Measurements from ENCODE around the gene TMEM150C.

The TMEM150C gene

DNA sequence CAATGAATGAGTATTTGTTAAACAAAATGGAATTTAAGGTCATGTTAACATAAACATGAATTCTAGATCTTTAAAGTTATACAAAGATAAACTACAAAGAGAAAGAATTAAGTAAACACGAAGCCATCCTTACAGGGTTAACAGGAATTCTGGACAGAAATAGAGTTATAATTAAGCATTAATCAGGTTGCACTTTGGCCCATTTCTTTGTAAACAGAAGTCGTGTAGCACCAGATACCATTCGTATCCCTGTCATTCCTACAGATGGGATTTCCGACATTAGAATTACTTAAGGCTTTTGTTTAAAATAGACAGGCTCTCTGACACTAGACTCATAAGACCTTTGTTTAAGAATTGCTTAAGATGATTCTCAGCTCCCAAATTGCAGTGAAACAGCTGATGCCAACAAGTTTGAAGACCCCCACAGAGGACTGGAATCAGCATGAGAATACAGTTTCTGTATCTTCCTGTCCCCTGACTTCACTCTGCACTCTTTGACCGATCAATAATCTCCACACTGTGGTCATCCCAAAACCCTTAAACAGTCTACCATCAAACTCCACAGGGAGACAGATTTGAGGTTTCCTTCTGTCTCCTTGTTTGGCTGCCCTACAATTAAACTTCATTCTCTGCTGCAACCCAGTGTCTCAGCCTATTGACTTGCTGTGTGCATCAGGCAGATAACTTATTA is 22.3 kb upstream of the TMEM150C start:
- Histone ChIP-seq H3K79me2 (ENCODE audit: insufficient read depth, low read length) (no peaks in the 10 kb centered on the region), H2AFZ (ENCODE audit: low read depth, low read length, severe bottlenecking) (no peak overlapping the region), H3K9me2 (replicated peaks; ENCODE audit: insufficient read depth, low read length) (no peaks in the 10 kb centered on the region), H3K27ac (ENCODE audit: low read depth, low read length) (no peak overlapping the region), H3K9ac (ENCODE audit: low read length) (no peak overlapping the region), H4K20me1 (ENCODE audit: low read depth, low read length) (no peaks in the 10 kb centered on the region), H3F3A (ENCODE audit: insufficient read depth) (no peaks in the 10 kb centered on the region), H3K27me3 (ENCODE audit: low read length) (no peaks in the 10 kb centered on the region), H3K4me3 (ENCODE audit: insufficient read depth, low read length, poor library complexity, severe bottlenecking) (no peak overlapping the region), H3K9me3 (ENCODE audit: insufficient read depth, low read length) (no peaks in the 10 kb centered on the region), H3K36me3 (ENCODE audit: low read length) (no peaks in the 10 kb centered on the region), H3K4me2 (ENCODE audit: low read depth, low read length, poor library complexity, severe bottlenecking) (no peak overlapping the region)
- no peak for TF ChIP-seq EZH2phosphoT487 (conservative IDR thresholded peaks at IDR 0.05; ENCODE audit: low read length)
- TF ChIP-seq, protein P1, sequence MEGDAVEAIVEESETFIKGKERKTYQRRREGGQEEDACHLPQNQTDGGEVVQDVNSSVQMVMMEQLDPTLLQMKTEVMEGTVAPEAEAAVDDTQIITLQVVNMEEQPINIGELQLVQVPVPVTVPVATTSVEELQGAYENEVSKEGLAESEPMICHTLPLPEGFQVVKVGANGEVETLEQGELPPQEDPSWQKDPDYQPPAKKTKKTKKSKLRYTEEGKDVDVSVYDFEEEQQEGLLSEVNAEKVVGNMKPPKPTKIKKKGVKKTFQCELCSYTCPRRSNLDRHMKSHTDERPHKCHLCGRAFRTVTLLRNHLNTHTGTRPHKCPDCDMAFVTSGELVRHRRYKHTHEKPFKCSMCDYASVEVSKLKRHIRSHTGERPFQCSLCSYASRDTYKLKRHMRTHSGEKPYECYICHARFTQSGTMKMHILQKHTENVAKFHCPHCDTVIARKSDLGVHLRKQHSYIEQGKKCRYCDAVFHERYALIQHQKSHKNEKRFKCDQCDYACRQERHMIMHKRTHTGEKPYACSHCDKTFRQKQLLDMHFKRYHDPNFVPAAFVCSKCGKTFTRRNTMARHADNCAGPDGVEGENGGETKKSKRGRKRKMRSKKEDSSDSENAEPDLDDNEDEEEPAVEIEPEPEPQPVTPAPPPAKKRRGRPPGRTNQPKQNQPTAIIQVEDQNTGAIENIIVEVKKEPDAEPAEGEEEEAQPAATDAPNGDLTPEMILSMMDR (IDR thresholded peaks at IDR 0.05; ENCODE audit: insufficient read depth, low read length, poor library complexity, severe bottlenecking): no peak

DNA sequence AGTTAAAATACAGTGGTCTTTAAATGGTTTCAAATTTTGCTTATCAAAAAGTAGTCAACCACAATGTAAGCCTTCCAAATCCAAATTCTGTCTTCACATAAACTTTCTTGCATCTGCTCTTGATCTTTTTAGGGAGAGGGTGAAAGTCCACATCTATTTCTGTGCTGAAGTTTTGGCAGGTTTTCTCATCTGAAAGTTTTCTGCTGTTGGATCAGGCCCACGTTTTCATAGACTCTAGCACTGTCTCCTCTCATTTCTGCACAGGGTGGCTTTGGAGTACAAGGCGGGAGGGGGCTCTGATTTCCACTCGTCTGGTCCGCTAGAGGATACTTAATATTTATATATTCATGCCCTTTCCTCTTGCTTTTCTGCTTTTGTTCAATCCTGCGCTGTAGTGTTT is 18.1 kb upstream of the TMEM150C start:
- Histone ChIP-seq H3K9me3 (ENCODE audit: insufficient read depth, low read length) (no peaks in the 10 kb centered on the region), H3K36me3 (ENCODE audit: low read length) (no peaks in the 10 kb centered on the region), H3K4me2 (ENCODE audit: low read depth, low read length, poor library complexity, severe bottlenecking) (no peak overlapping the region), H3F3A (ENCODE audit: insufficient read depth) (no peaks in the 10 kb centered on the region), H4K20me1 (ENCODE audit: low read depth, low read length) (no peaks in the 10 kb centered on the region), H3K27ac (ENCODE audit: low read depth, low read length) (no peak overlapping the region), H2AFZ (ENCODE audit: low read depth, low read length, severe bottlenecking) (no peak overlapping the region), H3K27me3 (ENCODE audit: low read length) (no peaks in the 10 kb centered on the region), H3K9me2 (replicated peaks; ENCODE audit: insufficient read depth, low read length) (no peaks in the 10 kb centered on the region), H3K4me3 (ENCODE audit: insufficient read depth, low read length, poor library complexity, severe bottlenecking) (no peak overlapping the region), H3K9ac (ENCODE audit: low read length) (no peak overlapping the region), H3K79me2 (ENCODE audit: insufficient read depth, low read length) (no peaks in the 10 kb centered on the region)
- TF ChIP-seq, protein P1 (IDR thresholded peaks at IDR 0.05; ENCODE audit: insufficient read depth, low read length, poor library complexity, severe bottlenecking): no peak
- no peak for TF ChIP-seq EZH2phosphoT487 (conservative IDR thresholded peaks at IDR 0.05; ENCODE audit: low read length)

- no peaks in the 10 kb centered on the region for H3K27me3 ChIP-seq (ENCODE audit: low read length)
- no peaks in the 10 kb centered on the region for H3K79me2 ChIP-seq (ENCODE audit: insufficient read depth, low read length)
- H3K27ac ChIP-seq (ENCODE audit: low read depth, low read length): no peak overlapping the region
- H3K36me3 ChIP-seq (ENCODE audit: low read length): no peaks in the 10 kb centered on the region
- H2AFZ ChIP-seq (ENCODE audit: low read depth, low read length, severe bottlenecking): no peak overlapping the region
- no peak for TF ChIP-seq EZH2phosphoT487 (conservative IDR thresholded peaks at IDR 0.05; ENCODE audit: low read length)
- TF ChIP-seq, protein P1 (IDR thresholded peaks at IDR 0.05; ENCODE audit: insufficient read depth, low read length, poor library complexity, severe bottlenecking): no peak
- H3K9me2 ChIP-seq (replicated peaks; ENCODE audit: insufficient read depth, low read length): no peaks in the 10 kb centered on the region
- no peaks in the 10 kb centered on the region for H3K9me3 ChIP-seq (ENCODE audit: insufficient read depth, low read length)
- H3K9ac ChIP-seq (ENCODE audit: low read length): no peak overlapping the region
- no peak overlapping the region for H3K4me2 ChIP-seq (ENCODE audit: low read depth, low read length, poor library complexity, severe bottlenecking)
- no peaks in the 10 kb centered on the region for H4K20me1 ChIP-seq (ENCODE audit: low read depth, low read length)
- no peaks in the 10 kb centered on the region for H3F3A ChIP-seq (ENCODE audit: insufficient read depth)
- no peak overlapping the region for H3K4me3 ChIP-seq (ENCODE audit: insufficient read depth, low read length, poor library complexity, severe bottlenecking)
Observed at GRCh38 chr4:82578935-82579334, 17.1 kb upstream of the TMEM150C start.

Data from SU-DHL-6 (cell line).